Activated naive CD4-positive, alpha-beta T cell treated with anti-CD3 and anti-CD28 coated beads, Interleukin-2, amount 50 U/mL, for 24 hours (primary cell): ENCODE results near the gene FAM13A.
"Not testable (repeated sequence)": the region's sequence is repeated elsewhere in the genome, so short reads cannot be mapped to it uniquely, and the experiment has no call there.

ENCODE experiments used
- H3K27ac Mint-ChIP-seq: one replicate; pipeline ENCODE4 v1.8.0; 2021; ENCODE audit warnings: mild to moderate bottlenecking, mixed read lengths
- H3K27me3 Mint-ChIP-seq: one replicate; pipeline ENCODE4 v1.8.0; 2021; ENCODE audit warnings: mixed read lengths
- H3K36me3 Mint-ChIP-seq: one replicate; pipeline ENCODE4 v1.8.0; 2021; ENCODE audit warnings: mixed read lengths
- H3K4me1 Mint-ChIP-seq: one replicate; pipeline ENCODE4 v1.8.0; 2021; ENCODE audit warnings: mixed read lengths
- H3K4me3 Mint-ChIP-seq: one replicate; pipeline ENCODE4 v1.8.0; 2021; ENCODE audit warnings: mild to moderate bottlenecking, mixed read lengths
- H3K9me3 Mint-ChIP-seq: one replicate; pipeline ENCODE4 v1.8.0; 2021; ENCODE audit warnings: mixed read lengths

Gene FAM13A

GRCh38 chr4:88919056-88919455 is 137.9 kb downstream of the FAM13A start:
- Mint-ChIP-seq H3K4me1 (no peaks in the 10 kb centered on the region), H3K27me3 (peaks cover 1% of the 10 kb centered on the region), H3K36me3 (peaks cover 1% of the 10 kb centered on the region), H3K4me3 (no peak overlapping the region), H3K27ac (no peak overlapping the region), H3K9me3 (no peaks in the 10 kb centered on the region)

- not testable (repeated sequence) for H3K4me3 Mint-ChIP-seq, H3K36me3 Mint-ChIP-seq, H3K27ac Mint-ChIP-seq, H3K9me3 Mint-ChIP-seq, H3K27me3 Mint-ChIP-seq, H3K4me1 Mint-ChIP-seq
These were observed 143.8 kb downstream of the FAM13A start for GRCh38 chr4:88913181-88913580.

- Mint-ChIP-seq H3K27ac (no peak overlapping the region), H3K27me3 (no peaks in the 10 kb centered on the region), H3K36me3 (no peaks in the 10 kb centered on the region), H3K4me1 (no peaks in the 10 kb centered on the region), H3K9me3 (no peaks in the 10 kb centered on the region), H3K4me3 (no peak overlapping the region)
These were observed 145.5 kb downstream of the FAM13A start for GRCh38 chr4:88911246-88912212.

- Mint-ChIP-seq H3K9me3 (no peaks in the 10 kb centered on the region), H3K27me3 (peaks cover 1% of the 10 kb centered on the region), H3K4me3 (no peak overlapping the region), H3K36me3 (no peaks in the 10 kb centered on the region), H3K4me1 (no peaks in the 10 kb centered on the region), H3K27ac (no peak overlapping the region)
These were observed 146.9 kb downstream of the FAM13A start for GRCh38 chr4:88910101-88910500.

GRCh38 chr4:88908521-88908920 is 148.5 kb downstream of the FAM13A start:
- Mint-ChIP-seq H3K4me1 (no peaks in the 10 kb centered on the region), H3K27me3 (peaks cover 1% of the 10 kb centered on the region), H3K4me3 (no peak overlapping the region), H3K36me3 (no peaks in the 10 kb centered on the region), H3K9me3 (no peaks in the 10 kb centered on the region), H3K27ac (no peak overlapping the region)

- no peak overlapping the region for H3K27ac Mint-ChIP-seq
- H3K9me3 Mint-ChIP-seq = no peaks in the 10 kb centered on the region
- H3K4me3 Mint-ChIP-seq = no peak overlapping the region
- H3K4me1 Mint-ChIP-seq = no peaks in the 10 kb centered on the region
- H3K36me3 Mint-ChIP-seq = no peaks in the 10 kb centered on the region
- peaks cover 1% of the 10 kb centered on the region for H3K27me3 Mint-ChIP-seq
These were observed 149.0 kb downstream of the FAM13A start for GRCh38 chr4:88908003-88908402.

GRCh38 chr4:88907478-88907877 is 149.5 kb downstream of the FAM13A start:
- H3K9me3 Mint-ChIP-seq = no peaks in the 10 kb centered on the region
- H3K27ac Mint-ChIP-seq = no peak overlapping the region
- no peak overlapping the region for H3K4me3 Mint-ChIP-seq
- peaks cover 1% of the 10 kb centered on the region for H3K27me3 Mint-ChIP-seq
- no peaks in the 10 kb centered on the region for H3K4me1 Mint-ChIP-seq
- no peaks in the 10 kb centered on the region for H3K36me3 Mint-ChIP-seq

- H3K27me3 Mint-ChIP-seq, H3K27ac Mint-ChIP-seq, H3K4me1 Mint-ChIP-seq, H3K36me3 Mint-ChIP-seq, H3K4me3 Mint-ChIP-seq: not testable (repeated sequence)
- peaks cover 19% of the 10 kb centered on the region for H3K9me3 Mint-ChIP-seq
These were observed 152.7 kb downstream of the FAM13A start for GRCh38 chr4:88904240-88904639.

- peaks cover 19% of the 10 kb centered on the region for H3K9me3 Mint-ChIP-seq
- no peak overlapping the region for H3K4me3 Mint-ChIP-seq
- H3K36me3 Mint-ChIP-seq = no peaks in the 10 kb centered on the region
- no peaks in the 10 kb centered on the region for H3K4me1 Mint-ChIP-seq
- peaks cover 3% of the 10 kb centered on the region for H3K27me3 Mint-ChIP-seq
- H3K27ac Mint-ChIP-seq = no peak overlapping the region
These were observed 156.6 kb downstream of the FAM13A start for GRCh38 chr4:88900432-88900831.

- H3K9me3 Mint-ChIP-seq = peaks cover 19% of the 10 kb centered on the region
- no peak overlapping the region for H3K27ac Mint-ChIP-seq
- no peaks in the 10 kb centered on the region for H3K36me3 Mint-ChIP-seq
- H3K4me3 Mint-ChIP-seq = no peak overlapping the region
- peaks cover 3% of the 10 kb centered on the region for H3K27me3 Mint-ChIP-seq
- H3K4me1 Mint-ChIP-seq = no peaks in the 10 kb centered on the region
These were observed 159.2 kb downstream of the FAM13A start for GRCh38 chr4:88897752-88898151.

- no peaks in the 10 kb centered on the region for H3K4me1 Mint-ChIP-seq
These were observed 159.8 kb downstream of the FAM13A start for GRCh38 chr4:88897180-88897579.

GRCh38 chr4:88893961-88894360 is 163.0 kb downstream of the FAM13A start:
- Mint-ChIP-seq H3K4me3 (no peak overlapping the region), H3K4me1 (no peaks in the 10 kb centered on the region), H3K9me3 (no peaks in the 10 kb centered on the region), H3K36me3 (no peaks in the 10 kb centered on the region), H3K27ac (no peak overlapping the region), H3K27me3 (no peaks in the 10 kb centered on the region)

More at GRCh38 chr4:88897180-88897579, 159.8 kb downstream of the FAM13A start:
- Mint-ChIP-seq H3K36me3 (no peaks in the 10 kb centered on the region), H3K9me3 (peaks cover 19% of the 10 kb centered on the region), H3K27me3 (peaks cover 3% of the 10 kb centered on the region), H3K4me3 (no peak overlapping the region), H3K27ac (no peak overlapping the region)

- H3K9me3 Mint-ChIP-seq = no peaks in the 10 kb centered on the region
- H3K36me3 Mint-ChIP-seq = no peaks in the 10 kb centered on the region
- no peak overlapping the region for H3K27ac Mint-ChIP-seq
- no peak overlapping the region for H3K4me3 Mint-ChIP-seq
- no peaks in the 10 kb centered on the region for H3K27me3 Mint-ChIP-seq
- no peaks in the 10 kb centered on the region for H3K4me1 Mint-ChIP-seq
These were observed 164.3 kb downstream of the FAM13A start for GRCh38 chr4:88892646-88893045.

GRCh38 chr4:88891636-88892035 is 165.3 kb downstream of the FAM13A start:
- H3K4me1 Mint-ChIP-seq = no peaks in the 10 kb centered on the region
- no peaks in the 10 kb centered on the region for H3K9me3 Mint-ChIP-seq
- no peaks in the 10 kb centered on the region for H3K36me3 Mint-ChIP-seq
- H3K4me3 Mint-ChIP-seq = no peak overlapping the region
- H3K27me3 Mint-ChIP-seq = no peaks in the 10 kb centered on the region
- H3K27ac Mint-ChIP-seq = no peak overlapping the region

GRCh38 chr4:88887409-88887808 is 169.6 kb downstream of the FAM13A start:
- not testable (repeated sequence) for H3K4me3 Mint-ChIP-seq

GRCh38 chr4:88881227-88881569 is 175.8 kb downstream of the FAM13A start:
- Mint-ChIP-seq H3K27me3 (no peaks in the 10 kb centered on the region), H3K36me3 (peaks cover 1% of the 10 kb centered on the region), H3K27ac (no peak overlapping the region), H3K4me3 (no peak overlapping the region), H3K4me1 (peaks cover 14% of the 10 kb centered on the region), H3K9me3 (no peaks in the 10 kb centered on the region)

More at GRCh38 chr4:88887409-88887808, 169.6 kb downstream of the FAM13A start:
- not testable (repeated sequence) for H3K36me3 Mint-ChIP-seq, H3K4me1 Mint-ChIP-seq, H3K27ac Mint-ChIP-seq, H3K9me3 Mint-ChIP-seq, H3K27me3 Mint-ChIP-seq
